ENCODE results near the gene PIK3R5. TPM values are rescaled to one million over a fixed set of nuclear protein-coding genes. Genes with fewer than 3 reads are reported as not detected.

The PIK3R5 gene
- polyA plus RNA-seq, 4 donors = 0.56 to 1.4 (median 0.82) TPM

GRCh38 chr17:8839410-8839935 is 126.0 kb downstream of the PIK3R5 start:
- no peak for DNase-seq (ENCODE audit: low read depth in 4 of 4, low spot score in 2 of 4)

- DNase-seq (ENCODE audit: low read depth in 4 of 4, low spot score in 2 of 4) = no peak
Measured at GRCh38 chr17:8838551-8839095, 126.9 kb downstream of the PIK3R5 start.

DNA sequence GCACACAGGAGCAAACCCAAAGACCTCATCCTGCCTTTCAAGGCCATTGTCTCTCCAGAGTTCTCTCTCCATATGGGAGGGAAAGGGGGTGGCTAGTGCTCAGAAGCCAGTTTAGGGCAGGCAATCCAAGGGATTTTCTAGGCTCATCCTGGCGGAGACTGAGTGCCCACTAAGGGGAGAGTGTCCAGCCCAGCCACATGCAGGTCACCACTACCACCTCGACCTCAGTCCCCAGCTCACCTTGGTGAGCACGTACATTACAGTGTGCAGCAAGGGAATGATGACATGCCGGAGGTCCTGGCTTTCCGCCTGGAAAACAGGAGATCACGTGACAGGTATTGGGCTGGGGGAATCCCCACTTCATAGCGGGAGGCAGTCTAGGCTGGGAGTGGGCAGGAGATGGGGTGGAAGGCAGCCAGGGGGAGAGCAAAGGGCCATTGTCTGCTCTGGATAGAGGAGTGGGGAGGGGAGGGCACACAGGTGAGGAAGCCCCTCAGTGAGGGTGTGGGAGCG is 127.9 kb downstream of the PIK3R5 start:
- DNase-seq (ENCODE audit: low read depth in 4 of 4, low spot score in 2 of 4) = no peak

DNA sequence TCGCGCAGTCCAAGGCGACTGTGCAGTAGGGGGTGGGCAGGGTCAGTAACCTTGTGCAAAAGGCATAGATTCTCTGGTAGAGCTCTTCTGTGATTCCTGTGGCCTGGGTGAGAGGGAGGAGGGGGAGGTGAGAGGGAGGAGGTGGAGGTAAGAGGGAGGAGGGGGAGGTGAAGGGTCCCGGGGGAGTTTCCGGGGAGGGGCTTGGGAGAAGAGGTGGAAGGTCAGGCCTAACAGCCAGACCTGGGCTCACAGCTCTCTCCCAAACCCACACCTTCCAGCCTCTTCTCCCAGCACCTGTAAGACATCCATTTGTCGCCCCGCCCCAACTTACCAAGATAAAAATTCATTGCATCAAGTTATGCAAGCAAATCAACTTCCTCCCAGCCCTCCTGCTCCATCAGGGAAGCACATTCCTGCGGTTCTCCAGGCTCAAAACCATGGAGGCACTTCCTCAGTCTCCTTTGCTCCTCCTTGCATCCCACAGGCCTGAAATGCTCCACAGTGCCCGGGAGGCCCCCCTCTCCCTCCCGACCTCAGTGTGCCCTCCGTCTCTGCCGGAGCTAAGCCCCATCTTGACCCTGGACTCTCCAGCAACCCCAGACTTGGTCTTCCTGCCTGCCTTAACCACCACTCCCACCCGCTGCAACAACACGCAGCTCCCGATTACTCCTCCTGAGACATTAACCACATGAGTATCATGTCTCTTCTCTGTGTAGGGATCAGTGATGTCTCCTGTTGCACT is 128.5 kb downstream of the PIK3R5 start:
- DNase-seq (ENCODE audit: low read depth in 4 of 4, low spot score in 2 of 4) = no peak

- no peak for DNase-seq (ENCODE audit: low read depth in 4 of 4, low spot score in 2 of 4)
Measured at GRCh38 chr17:8835631-8836364, 129.7 kb downstream of the PIK3R5 start.

- DNase-seq (ENCODE audit: low read depth in 4 of 4, low spot score in 2 of 4) = no peak
Measured at GRCh38 chr17:8835106-8835505, 130.4 kb downstream of the PIK3R5 start.

- DNase-seq (ENCODE audit: low read depth in 4 of 4, low spot score in 2 of 4) = no peak
Measured at GRCh38 chr17:8832711-8833352, 132.7 kb downstream of the PIK3R5 start.

DNA sequence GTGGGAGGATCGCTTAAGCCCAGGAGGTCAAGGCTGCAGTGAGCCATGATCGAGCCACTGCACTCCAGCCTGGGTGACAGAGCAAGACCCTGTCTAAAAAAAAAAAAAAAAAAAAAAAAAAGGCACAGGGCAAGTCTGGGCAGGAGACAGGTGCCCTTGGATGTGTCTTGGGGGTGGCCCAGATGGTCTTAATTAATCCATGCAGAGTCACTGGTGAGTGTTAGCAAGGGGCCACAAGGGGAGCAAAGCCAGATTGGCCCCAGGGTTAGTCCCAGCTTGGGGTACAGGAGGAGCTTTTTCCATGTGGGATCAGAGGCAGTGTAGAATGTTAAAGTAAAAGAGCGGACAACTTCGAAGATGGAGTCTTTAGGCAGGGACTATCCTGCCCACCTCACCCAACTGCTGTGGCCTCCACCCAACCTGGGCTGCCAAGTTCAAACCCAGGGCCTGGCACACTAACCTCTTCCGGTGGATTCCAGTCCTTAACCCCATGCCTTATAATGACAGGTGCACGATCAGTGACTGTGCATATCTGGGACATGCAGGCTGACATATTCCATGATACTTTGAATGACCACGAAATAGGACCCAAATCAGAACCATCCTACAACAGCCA is 134.2 kb downstream of the PIK3R5 start:
- no peak for DNase-seq (ENCODE audit: low read depth in 4 of 4, low spot score in 2 of 4)

GRCh38 chr17:8830141-8830540 is 135.4 kb downstream of the PIK3R5 start:
- DNase-seq (ENCODE audit: low read depth in 4 of 4, low spot score in 2 of 4) = no peak

GRCh38 chr17:8829036-8829941 is 136.2 kb downstream of the PIK3R5 start:
- no peak for DNase-seq (ENCODE audit: low read depth in 4 of 4, low spot score in 2 of 4)

Other genes starting within 250 kb of the PIK3R5 start
- under 1 TPM; 0.32 to 0.62 (median 0.43) TPM for gene CCDC42, start 220.9 kb downstream of the PIK3R5 start, polyA plus RNA-seq (ENCODE audit: insufficient read length in 4 of 4)
- under 1 TPM in 1 of 4 donors, not detected in 3; 0.43 TPM for gene SPDYE4, start 207.2 kb downstream of the PIK3R5 start, polyA plus RNA-seq (ENCODE audit: insufficient read length in 4 of 4)
- 1 to 10 TPM; 3.0 to 4.4 (median 3.8) TPM for gene MFSD6L, start 166.3 kb downstream of the PIK3R5 start, polyA plus RNA-seq (ENCODE audit: insufficient read length in 4 of 4)
- gene PIK3R6, start 98.0 kb downstream of the PIK3R5 start, polyA plus RNA-seq (ENCODE audit: insufficient read length in 4 of 4) = 1 to 10 TPM; 1.1 to 1.8 (median 1.5) TPM
- gene NTN1, start 55.8 kb upstream of the PIK3R5 start, polyA plus RNA-seq (ENCODE audit: insufficient read length in 4 of 4) = 10 to 100 TPM in 1 of 4 donors, 1 to 10 TPM in 3; 2.1 to 10.4 (median 5.7) TPM

Data from left renal cortex interstitium (tissue), 4 donors.